Neural cell (in vitro differentiated cells): ENCODE measurements around the gene EIF2A. TPM values are rescaled to one million over a fixed set of nuclear protein-coding genes. Genes with fewer than 3 reads are reported as not detected.

Experiments
- H2AFZ ChIP-seq: fragments of 200-600, 300-800 bp; sonication (generic), shearing (Covaris generic); 2 replicates; pipeline ENCODE4 v1.6.0; 2014; ENCODE audit warnings: low read depth, mild to moderate bottlenecking, antibody characterized with exemption, low read length, moderate library complexity
- H3F3A ChIP-seq: fragments of 200-600 bp; shearing (Covaris generic); 2 replicates; pipeline ENCODE4 v1.6.1; 2016; ENCODE audit warnings: mild to moderate bottlenecking, moderate library complexity, mixed read lengths, antibody characterized with exemption, low read length; ENCODE audit not compliant: insufficient read depth, poor library complexity, severe bottlenecking
- H3K27ac ChIP-seq: fragments of 200-600, 300-800 bp; sonication (generic), shearing (Covaris generic); 2 replicates; pipeline ENCODE4 v1.5.1; 2014; ENCODE audit warnings: mild to moderate bottlenecking, low read length, moderate library complexity
- H3K27me3 ChIP-seq: fragments of 300-800, 200-600 bp; sonication (generic), shearing (Covaris generic); 2 replicates; pipeline ENCODE4 v1.6.0; 2014; ENCODE audit warnings: mild to moderate bottlenecking, low read depth, low read length, moderate library complexity; ENCODE audit not compliant: insufficient read depth
- H3K36me3 ChIP-seq: fragments of 300-800, 200-600 bp; sonication (generic), shearing (Covaris generic); 2 replicates; pipeline ENCODE4 v1.5.1; 2014; ENCODE audit warnings: mild to moderate bottlenecking, antibody characterized with exemption, low read length, moderate library complexity; ENCODE audit not compliant: insufficient read depth
- H3K4me2 ChIP-seq: fragments of 300-800, 200-600 bp; sonication (generic), shearing (Covaris generic); 2 replicates; pipeline ENCODE4 v1.6.0; 2014; ENCODE audit warnings: mild to moderate bottlenecking, low read length
- H3K4me3 ChIP-seq: fragments of 300-800, 200-600 bp; sonication (generic), shearing (Covaris generic); 2 replicates; pipeline ENCODE4 v1.5.1; 2014; ENCODE audit warnings: mild to moderate bottlenecking, low read length, moderate library complexity
- H3K79me2 ChIP-seq: fragments of 200-600 bp; shearing (Covaris generic); replicated peaks from 2 replicates; pipeline ENCODE4 v1.6.0; 2014; ENCODE audit warnings: mild to moderate bottlenecking, low read length, moderate library complexity; ENCODE audit not compliant: insufficient read depth
- H3K9ac ChIP-seq: fragments of 300-800, 200-600 bp; sonication (generic), shearing (Covaris generic); 2 replicates; pipeline ENCODE4 v1.6.1; 2016; ENCODE audit warnings: mild to moderate bottlenecking, low read length, mixed read lengths
- H3K9me2 ChIP-seq: fragments of 200-600 bp; shearing (Covaris generic); 2 replicates; pipeline ENCODE4 v1.6.1; 2016; ENCODE audit warnings: mild to moderate bottlenecking, low read length, mixed read lengths; ENCODE audit not compliant: insufficient read depth
- H3K9me3 ChIP-seq: fragments of 200-600, 300-800 bp; sonication (generic), shearing (Covaris generic); 2 replicates; pipeline ENCODE4 v1.6.1; 2016; ENCODE audit warnings: mild to moderate bottlenecking, mixed run types, low read length, moderate library complexity, mixed read lengths
- H4K20me1 ChIP-seq: fragments of 200-600 bp; shearing (Covaris generic); 2 replicates; pipeline ENCODE4 v1.6.1; 2016; ENCODE audit warnings: mild to moderate bottlenecking, mixed run types; ENCODE audit not compliant: insufficient read depth
- CTCF ChIP-seq: fragments of 450-650 bp; IDR thresholded peaks from 2 replicates; pipeline ENCODE4 v1.5.1; 2014; ENCODE audit warnings: antibody characterized with exemption, mild to moderate bottlenecking, moderate library complexity; ENCODE audit not compliant: poor library complexity, severe bottlenecking
- EP300 ChIP-seq: fragments of 450-650 bp; conservative IDR thresholded peaks from 2 replicates; pipeline ENCODE4 v1.6.1; 2014; ENCODE audit warnings: antibody characterized with exemption, mild to moderate bottlenecking, moderate library complexity; ENCODE audit not compliant: poor library complexity, severe bottlenecking
- EZH2 ChIP-seq: fragments of 200-600, 300-800 bp; shearing (Covaris generic), sonication (generic); IDR thresholded peaks from 2 replicates; pipeline ENCODE4 v1.6.1; 2014; ENCODE audit warnings: antibody characterized with exemption, low read length, borderline replicate concordance, mild to moderate bottlenecking; ENCODE audit not compliant: insufficient read depth, poor library complexity, severe bottlenecking
- MXI1 ChIP-seq: fragments of 450-650 bp; conservative IDR thresholded peaks from 2 replicates; pipeline ENCODE4 v1.6.1; 2014; ENCODE audit warnings: antibody characterized with exemption, mild to moderate bottlenecking; ENCODE audit not compliant: poor library complexity, severe bottlenecking
- POLR2AphosphoS5 ChIP-seq: IDR thresholded peaks from 2 replicates; pipeline ENCODE4 v1.6.1; 2012
- RAD21 ChIP-seq: fragments of 450-650 bp; conservative IDR thresholded peaks from 2 replicates; pipeline ENCODE4 v1.6.1; 2014; ENCODE audit warnings: antibody characterized with exemption, mild to moderate bottlenecking, moderate library complexity
- REST ChIP-seq: IDR thresholded peaks from 2 replicates; pipeline ENCODE4 v1.6.1; 2012; ENCODE audit warnings: borderline replicate concordance
- SMC3 ChIP-seq: fragments of 450-650 bp; conservative IDR thresholded peaks from 2 replicates; pipeline ENCODE4 v1.6.1; 2014; ENCODE audit warnings: antibody characterized with exemption, mild to moderate bottlenecking, moderate library complexity; ENCODE audit not compliant: poor library complexity
- TAF1 ChIP-seq: IDR thresholded peaks from 2 replicates; pipeline ENCODE4 v1.6.1; 2012; ENCODE audit warnings: low read depth
- polyA plus RNA-seq: library from polyadenylated mRNA; depleted of rRNA; stranded (reverse); fragments of >200 nt; gene quantifications from 2 replicates; pipeline ENCODE4 v1.2.3, GENCODE V29; 2014

Gene EIF2A
- polyA plus RNA-seq, 1 donor from 2014 or later, result 82.6 TPM

GRCh38 chr3:150602426-150603152 is 56.0 kb downstream of the EIF2A start:
- Histone ChIP-seq H3F3A (peaks cover 3% of the 10 kb centered on the region), H3K4me2 (peak overlapping the region; percentile 68), H3K9me2 (no peaks in the 10 kb centered on the region), H3K27ac (peak overlapping the region; percentile 92), H3K27me3 (no peaks in the 10 kb centered on the region), H2AFZ (peak overlapping the region; percentile 70), H3K9me3 (no peaks in the 10 kb centered on the region), H3K79me2 (peaks cover 41% of the 10 kb centered on the region), H3K36me3 (no peaks in the 10 kb centered on the region), H4K20me1 (no peaks in the 10 kb centered on the region), H3K9ac (peak overlapping the region; percentile 93), H3K4me3 (peak overlapping the region; percentile 97)
- TF ChIP-seq EZH2, result no peak
- peak; percentile 26 for TF ChIP-seq EP300

- peaks cover 3% of the 10 kb centered on the region for H3F3A ChIP-seq
- no peaks in the 10 kb centered on the region for H3K36me3 ChIP-seq
- TF ChIP-seq TAF1 (peak; percentile 98), POLR2AphosphoS5 (peak; percentile 96), SMC3 (peak; percentile 4), CTCF (peak; percentile 53), EZH2 (no peak), EP300 (no peak), RAD21 (peak; percentile 11), REST (peak; percentile 95), MXI1 (peak; percentile 67)
- peak within 1 kb of the TSS; percentile 97 for H3K4me3 ChIP-seq
- no peaks in the 10 kb centered on the region for H3K9me3 ChIP-seq
- peaks cover 47% of the 10 kb centered on the region for H3K79me2 ChIP-seq
- no peaks in the 10 kb centered on the region for H3K27me3 ChIP-seq
- peak within 1 kb of the TSS; percentile 70 for H2AFZ ChIP-seq
- no peaks in the 10 kb centered on the region for H4K20me1 ChIP-seq
- H3K9me2 ChIP-seq, result no peaks in the 10 kb centered on the region
- peak within 1 kb of the TSS; percentile 92 for H3K27ac ChIP-seq
- H3K9ac ChIP-seq, result peak within 1 kb of the TSS; percentile 93
- H3K4me2 ChIP-seq, result peak within 1 kb of the TSS; percentile 71
Observed at GRCh38 chr3:150603153-150603979, 56.8 kb downstream of the EIF2A start, which contains the start of gene SELENOT. SELENOT (plus strand) TSS chr3:150603321; CDS start chr3:150603363, 42 bp downstream.
